Activated CD4-positive, alpha-beta T cell treated with anti-CD3 and anti-CD28 coated beads, Interleukin-2, Interleukin-6, amounts not matched to agents 100 ng/mL and 50 ng/mL, durations not matched to agents 16 hours and 8 hours (primary cell): ENCODE measurements around the gene EFNA4.
"Not testable (repeated sequence)": the region's sequence is repeated elsewhere in the genome, so short reads cannot be mapped to it uniquely, and the experiment has no call there.

Experiments
- DNase-seq: peaks from one replicate; pipeline ENCODE4 v3.0.0-alpha.2; 2020

Gene EFNA4

DNA sequence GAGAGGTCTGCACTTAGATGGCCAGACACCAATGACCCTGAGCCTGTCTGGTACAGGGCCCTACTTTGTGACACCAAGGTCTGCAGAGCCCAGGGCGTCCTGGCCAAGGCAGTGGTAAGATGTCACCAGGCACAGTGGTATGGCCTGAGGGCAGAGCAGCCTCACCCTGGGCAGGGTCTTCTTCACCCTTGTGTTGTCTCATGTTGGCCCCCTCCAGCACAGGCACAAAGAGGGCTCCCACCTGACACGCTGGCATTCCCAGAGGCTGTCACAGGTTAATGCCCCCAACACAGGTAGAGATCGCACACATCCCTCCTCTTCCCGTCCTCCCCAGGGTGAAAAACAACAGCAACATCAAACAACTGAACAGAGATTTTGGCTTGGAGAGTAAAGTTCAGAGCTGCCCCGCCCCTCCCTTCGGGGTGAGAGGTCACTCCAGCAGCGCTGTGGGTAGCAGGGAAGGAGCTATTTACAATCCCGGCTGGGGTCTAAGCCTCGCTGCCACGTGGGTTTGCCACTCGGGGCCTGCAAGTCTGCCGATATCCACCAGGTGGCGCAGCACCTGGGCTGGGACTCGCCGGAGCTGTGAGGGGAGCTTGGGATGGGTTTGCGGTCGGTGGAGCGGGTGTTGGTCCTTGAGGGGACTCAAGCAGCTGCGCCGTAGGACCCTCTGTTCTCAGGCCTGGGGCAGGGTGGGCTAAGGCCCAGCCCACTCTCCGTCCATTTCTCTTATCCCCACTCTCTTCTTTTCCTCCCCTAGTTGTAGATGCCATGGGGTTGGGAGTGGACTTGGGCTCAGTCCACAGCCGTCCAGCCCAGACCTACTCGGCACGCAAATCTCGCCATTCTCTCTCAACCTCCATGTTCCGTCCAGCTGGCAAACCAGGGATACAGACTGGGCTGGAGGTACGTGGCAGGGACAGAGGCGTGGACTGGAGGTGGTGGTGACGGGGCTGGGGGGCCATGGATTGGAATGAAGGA is 27.8 kb downstream of the EFNA4 start:
- peak; percentile 89 for DNase-seq

DNA sequence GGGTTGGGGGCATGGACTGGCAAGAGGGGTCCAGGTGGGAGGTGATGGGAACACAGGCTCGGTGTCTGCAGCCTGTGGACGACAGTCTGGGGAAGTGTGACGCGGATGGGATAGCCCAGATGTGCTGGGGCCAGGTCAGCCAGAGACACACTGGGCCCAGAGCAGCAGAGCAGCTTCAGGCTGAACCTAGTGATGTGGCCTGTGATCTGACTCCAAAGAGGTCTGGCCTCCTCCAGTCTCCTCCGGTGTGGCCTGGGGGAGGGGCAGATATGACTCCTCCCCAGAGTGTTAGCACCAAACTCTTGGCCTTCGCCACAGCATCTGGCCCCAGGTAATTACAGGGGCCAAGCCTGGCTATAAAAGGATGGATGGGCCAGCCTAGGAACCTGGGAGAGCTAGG is 28.6 kb downstream of the EFNA4 start:
- DNase-seq = no peak

DNA sequence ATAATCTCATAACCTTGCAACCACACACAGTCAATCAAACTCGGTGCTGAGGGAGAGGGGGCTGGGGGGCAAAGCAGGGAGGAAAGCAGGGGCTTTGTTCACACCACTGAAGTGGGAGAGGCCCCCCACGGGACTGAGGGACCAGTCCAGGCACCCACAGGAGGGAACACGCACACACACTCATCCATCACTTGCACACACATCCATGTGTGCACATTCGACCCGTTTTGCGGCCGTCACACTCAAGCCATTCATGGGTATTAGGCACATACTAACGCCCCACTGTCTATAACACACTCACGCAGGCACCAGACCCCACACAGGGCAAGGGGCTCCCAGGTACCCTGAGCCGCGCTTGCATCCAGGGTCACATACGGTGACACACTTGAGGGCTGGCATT is 29.1 kb downstream of the EFNA4 start:
- DNase-seq = no peak

DNA sequence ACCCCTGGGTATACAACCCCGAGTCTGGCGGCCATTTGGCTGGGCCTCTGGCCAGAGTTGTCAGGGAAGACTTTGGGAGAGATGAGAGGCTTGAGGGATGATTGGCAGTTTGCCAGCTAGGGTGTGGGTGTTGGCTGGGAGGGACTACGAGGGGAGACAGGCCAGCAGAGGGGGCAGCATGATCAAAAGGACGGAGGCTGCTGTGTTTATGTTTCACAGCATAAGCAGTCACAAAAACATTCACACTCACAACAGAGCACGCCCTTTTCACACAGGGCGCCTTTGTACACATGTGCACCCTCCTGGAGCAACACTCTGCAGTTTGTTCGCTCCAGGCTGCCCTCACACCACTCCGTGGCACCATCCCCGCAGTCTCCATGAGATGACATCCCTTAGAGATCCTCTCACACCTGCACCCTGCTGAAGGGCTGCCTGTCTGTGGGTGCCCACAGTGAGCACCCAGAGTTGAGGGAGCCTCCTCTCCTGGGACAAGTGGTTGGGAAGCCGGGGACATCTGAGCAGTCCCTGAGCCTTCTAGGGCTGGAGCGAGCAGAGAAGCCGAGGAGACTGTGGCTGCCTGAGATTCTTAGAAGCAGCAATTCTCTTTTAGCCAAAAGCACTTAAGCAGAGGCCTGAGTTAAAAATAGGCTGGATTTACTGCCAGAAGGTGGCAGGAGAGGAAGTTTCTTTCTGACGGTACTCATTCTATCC is 30.5 kb downstream of the EFNA4 start:
- DNase-seq = no peak

DNA sequence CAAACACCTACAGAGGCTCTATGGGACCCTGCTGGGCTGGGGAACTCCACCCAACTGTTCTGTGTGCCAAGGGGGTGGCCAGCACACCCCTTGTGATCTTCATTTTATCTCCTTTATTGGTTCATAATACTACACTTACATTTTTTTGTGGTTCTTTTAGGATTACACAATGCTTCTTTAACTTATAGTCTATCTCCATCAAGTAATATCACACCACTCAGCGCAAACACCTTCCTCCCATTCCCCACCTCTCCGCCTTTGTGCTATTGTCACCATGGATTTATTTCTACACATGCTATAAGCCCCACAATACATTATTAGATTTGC is 31.0 kb downstream of the EFNA4 start:
- DNase-seq = no peak

DNA sequence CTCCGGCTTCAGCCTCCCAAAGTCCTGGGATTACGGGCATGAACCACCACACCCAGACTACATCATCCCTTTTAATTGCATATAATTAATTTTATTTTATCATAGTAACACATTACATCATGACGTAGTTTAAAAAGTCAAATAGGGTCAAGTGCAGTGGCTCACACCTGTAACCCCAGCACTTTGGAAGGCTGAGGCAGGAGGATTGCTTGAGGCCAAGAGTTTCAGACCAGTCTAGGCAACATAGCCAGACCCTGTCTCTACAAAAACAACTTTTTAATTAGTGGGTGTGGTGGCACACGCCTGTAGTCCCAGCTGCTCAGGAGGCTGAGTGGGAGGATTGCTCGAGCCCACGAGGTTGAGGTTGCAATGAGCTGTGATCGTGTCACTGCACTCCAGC is 35.8 kb downstream of the EFNA4 start:
- DNase-seq = no peak

DNA sequence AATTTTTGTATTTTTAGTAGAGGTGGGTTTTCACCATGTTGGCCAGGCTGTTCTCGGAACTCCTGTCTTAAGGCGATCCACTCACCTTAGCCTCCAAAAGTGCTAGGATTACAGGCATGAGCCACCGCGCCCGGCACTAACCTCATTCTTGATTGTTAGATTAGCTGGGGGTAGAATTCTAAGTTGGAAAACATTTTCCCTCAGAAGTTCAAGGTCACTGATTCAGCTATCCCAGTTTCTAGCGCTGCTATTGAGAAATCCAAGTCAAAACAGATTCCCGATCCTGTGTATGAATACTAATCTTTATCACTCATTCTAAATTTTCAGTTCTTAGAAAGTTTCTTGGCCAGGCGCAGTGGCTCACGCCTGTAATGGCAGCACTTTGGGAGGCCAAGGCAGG is 39.8 kb downstream of the EFNA4 start:
- DNase-seq = no peak

DNA sequence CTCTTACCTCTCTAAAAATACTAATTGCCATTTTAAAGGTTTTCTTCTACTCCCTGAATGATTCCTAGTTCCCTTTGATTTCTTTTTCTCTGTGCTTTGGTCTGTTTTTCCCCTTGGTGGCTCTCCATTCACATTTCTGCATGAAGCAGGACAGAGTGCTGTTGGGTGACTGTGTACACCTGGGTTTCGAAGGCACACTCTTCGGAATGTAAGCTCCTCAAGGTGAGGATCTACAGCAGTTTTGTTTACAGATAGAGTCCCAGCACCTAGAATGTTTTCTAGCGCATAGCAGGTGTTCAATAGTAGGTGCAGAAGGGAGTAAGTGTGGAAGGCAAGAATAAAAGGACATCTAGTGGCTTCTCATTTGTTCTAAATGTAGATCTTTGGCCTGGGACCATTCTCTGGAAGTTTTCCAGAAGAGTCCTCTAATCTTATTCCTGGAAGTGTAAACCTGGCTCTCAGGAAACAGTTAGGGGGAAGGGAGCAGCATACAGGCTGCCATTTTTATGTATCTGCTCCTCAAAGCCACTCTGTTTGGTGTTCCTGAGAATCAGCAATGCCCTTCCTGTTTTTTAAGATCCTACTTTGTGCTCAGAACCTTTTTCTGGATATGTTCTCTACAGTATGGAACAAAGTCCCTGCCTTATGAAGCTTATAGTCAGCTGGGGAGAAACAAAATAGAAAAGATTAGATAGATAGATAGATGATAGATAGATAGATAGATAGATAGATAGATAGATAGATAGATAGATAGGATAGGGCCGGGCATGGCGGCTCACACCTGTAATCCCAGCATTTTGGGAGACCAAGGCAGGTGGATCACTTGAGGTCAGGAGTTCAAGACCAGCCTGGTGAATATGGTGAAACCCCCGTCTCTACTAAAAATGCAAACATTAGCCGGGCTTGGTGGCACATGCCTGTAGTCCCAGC is 41.3 kb downstream of the EFNA4 start:
- DNase-seq = no peak

DNA sequence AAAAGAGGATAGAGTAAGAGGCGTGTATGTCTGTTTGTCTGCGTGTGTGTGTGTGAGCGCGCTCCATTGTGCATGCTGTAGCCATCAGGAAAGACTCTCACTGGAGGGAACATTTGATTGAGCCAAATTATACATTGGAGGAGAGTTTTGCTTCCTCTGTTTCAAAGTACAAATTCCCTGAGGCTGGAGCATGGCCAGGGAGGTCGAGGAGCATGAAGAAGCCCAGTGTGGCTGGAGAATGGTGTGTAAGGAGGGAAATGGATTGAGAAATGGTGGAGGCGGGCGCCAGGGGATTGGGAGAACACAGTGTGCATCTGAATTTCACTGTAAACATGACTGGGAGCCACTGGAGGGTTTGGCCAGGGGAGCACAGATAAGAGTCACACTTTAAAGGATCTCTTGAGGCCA is 42.1 kb downstream of the EFNA4 start:
- DNase-seq = no peak

DNA sequence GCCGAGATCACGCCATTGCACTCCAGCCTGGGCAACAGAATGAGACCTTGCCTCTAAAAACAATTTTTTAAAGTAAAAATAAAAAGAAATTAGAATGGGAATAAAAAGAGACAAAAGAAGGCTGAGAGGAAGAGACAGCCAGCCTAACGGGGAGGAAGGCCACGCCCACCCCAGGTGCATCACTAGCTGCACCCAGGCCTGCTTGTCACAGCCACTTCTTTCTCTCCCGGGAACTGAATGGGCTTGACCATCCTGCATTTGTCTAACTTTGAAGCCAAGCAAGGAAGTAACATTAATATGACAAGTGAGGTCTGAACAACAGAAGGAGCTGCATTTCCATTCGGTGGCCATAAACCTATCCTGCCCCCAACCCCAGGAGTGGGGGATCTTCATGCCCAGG is 43.3 kb downstream of the EFNA4 start:
- DNase-seq = no peak

DNA sequence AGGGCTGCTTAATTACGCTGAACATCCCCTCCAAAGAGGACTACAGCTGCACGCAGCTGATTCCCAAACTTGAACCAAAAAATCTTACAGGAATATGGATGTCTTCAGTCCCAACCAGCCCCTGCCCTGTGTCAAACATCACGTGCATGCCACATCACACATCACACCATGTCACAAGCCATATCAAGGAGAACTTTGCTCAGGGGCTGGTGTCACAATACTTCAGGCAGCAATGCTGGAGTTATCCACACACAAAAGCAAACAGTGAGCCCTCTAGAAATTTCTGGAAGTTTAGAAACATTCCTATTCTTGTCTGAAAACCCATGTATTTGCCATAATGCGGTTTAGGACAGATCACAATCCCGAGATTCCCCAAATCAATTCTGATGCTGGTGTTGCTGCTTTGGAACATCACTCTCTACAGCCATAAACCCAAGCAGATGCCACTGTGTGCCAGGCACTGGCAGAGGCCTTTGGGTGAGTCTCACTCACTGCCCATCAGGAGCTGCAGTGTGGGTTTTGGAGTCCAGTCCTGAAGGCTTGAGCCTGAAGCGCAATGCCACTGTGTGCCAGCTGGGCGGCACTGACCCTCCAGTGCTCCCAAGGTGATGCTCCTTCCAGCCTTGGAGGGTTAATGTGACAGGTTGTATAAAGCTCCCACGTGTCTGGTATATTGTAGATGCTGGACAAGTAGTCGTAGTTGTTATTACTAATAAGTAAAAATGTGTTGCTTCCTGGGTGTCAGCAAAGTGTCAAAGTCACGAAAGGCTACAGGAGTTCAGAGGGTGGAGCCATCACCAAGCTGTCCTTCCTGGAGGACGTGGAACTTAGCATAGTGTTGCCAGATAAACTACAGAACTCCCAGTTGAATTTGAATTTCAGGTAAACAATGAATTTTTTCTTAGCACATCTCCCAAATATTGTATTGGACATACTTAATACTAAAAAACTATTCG is 44.0 kb downstream of the EFNA4 start:
- DNase-seq = no peak

DNA sequence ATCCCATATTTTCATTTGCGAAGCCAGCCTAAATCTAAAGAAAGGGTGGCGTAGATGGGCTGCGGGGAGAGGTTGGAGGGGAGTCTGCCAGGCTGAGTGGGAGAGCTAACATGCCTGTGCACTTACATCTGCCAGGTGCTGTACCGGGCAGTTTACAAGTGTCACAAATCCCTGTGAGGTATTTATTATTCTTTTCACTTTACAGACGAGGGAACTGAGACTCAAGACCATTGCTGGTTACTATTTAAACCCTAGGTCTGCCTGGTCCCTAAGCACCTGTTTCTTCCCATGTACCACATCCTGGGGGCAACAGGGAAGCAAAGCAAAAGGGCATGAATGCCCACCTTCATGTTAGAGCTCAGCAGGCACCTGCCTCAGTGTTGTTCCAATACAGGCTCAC is 44.8 kb downstream of the EFNA4 start:
- no peak for DNase-seq

DNA sequence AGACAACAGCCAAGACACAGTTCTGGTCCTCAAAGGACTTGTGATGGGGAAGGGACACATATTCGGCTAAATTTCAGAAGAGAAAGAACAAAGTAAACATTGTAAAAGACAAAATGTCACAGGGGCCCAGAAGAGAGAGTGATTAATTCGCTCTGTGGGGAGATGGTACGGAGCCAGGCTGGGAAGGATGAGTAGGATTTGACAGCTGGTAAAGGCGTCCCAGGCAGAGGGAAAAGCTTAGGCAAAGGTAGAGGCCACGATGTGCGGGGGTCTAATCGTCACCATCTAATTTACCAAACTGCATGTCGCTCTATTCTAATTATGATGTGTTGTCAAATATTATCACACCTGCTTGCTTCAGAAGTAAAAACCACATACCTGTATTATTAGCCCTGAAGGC is 46.8 kb downstream of the EFNA4 start:
- no peak for DNase-seq

DNA sequence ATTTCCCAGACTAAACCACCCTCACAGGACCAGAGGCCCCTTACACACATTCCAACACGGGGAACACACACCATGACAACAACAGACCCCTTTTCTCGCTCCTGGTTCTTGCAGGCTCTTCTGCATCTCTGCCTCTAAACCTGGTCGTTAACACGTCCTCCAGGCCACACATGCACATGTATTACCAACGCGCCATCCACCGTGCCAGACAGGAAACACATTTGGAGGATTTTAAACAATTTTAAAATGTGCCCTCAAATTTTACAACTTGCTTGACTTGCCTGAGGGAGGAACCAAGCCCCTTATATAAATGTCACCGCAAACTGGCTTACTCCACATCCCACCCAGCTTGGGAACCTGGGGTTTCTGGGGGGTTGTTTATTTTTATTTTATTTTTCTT is 47.3 kb downstream of the EFNA4 start:
- DNase-seq = no peak

DNA sequence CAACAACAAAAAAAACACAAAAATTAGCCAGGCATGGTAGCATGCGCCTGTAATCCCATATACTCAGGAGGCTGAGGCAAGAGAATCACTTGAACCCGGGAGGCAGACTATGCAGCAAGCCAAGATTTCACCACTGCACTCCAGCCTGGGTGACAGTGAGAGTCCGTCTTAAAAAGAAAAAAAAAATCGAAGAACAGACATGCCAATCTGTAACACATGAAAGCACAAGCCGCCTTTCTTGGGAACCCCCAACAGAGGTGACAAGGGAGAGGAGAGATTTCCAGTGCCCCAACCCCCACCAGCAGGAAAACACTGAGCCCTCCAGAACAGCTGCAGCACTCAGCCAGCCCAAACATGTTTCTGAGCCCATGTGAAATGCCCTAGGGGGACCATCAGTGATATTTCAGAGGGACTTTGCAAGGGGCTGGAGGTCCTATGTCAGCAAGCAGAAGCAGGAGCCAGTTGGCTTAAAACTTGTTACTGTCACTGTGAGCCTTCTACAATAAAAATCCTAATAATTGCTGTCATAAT is 50.0 kb downstream of the EFNA4 start:
- DNase-seq = no peak

DNA sequence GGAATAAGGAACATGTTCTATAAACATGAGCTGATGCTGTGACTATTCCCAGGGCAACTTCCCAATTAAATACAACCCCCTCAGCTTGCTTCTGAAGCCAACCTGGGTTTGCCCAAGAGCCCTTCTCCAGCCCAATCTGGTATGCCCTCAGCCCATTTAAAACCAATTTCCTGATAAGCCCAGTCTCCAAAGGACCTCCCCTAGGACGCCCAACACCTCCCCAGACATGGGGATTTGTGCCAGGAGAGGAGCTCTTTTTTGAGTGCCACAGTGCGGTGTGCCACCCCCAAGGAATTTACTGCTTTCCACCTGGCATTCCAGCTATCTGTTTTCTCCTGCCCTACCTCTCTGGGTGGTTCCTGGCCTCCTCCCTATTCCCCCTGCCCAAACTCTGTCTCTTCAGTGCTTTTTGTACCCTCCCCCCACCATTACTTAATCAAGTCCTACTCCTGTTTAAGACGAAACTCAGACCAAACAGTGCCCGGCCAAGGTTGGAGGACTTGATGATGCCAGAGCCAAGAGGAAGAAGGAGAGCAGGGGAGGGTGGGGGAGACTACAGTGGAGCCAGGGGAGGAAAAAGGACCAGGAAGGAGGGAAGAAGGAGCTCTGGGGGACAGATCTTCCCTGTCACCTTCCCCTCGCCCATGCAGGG is 52.7 kb downstream of the EFNA4 start:
- no peak for DNase-seq

DNA sequence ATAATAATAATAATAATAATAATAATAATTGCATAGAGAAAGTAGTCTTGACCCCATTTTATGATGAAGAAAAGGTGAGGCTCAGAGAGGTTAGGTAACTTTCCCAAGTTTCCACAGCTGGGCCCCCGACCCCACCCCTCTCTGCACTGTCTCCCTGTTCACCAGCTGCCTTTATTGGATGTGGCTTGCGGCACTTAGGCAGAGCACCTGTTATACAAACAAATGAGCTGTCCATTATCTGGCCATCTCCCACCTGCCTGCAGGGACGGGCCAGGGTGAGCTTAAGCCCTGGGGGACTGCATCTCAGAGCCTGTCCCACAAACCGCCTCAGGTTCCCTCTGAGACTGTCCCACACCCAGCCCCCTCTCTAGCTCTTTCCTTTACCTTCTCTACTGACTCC is 54.1 kb downstream of the EFNA4 start:
- DNase-seq = no peak

DNA sequence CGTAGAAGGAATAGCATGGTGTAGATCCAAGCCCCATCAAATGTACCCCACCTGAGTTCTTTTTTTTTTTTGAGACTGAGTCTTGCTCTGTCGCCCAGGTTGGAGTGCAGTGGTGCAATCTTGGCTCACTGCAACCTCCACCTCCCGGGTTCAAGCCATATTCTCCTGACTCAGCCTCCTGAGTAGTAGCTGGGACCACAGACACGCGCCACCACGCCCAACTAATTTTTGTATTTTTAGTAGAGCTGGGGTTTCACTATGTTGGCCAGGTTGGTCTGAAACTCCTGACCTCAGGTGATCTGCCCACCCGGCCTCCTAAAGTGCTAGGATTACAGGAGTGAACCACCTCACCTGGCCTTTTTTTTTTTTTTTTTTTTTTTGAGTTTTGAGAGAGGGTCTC is 54.5 kb downstream of the EFNA4 start:
- DNase-seq = not testable (repeated sequence)
